Tibial nerve (tissue), 4 donors: ENCODE data around the gene TMCO4.

ENCODE experiments used
- CTCF ChIP-seq, 5 experiments: fragments of 200-600 bp in 3 of 5; fragments of 450-650 bp in 2 of 5; sonication (generic) in 3 of 5; IDR thresholded peaks; one replicate each; pipeline ENCODE4 v1.5.1; 2016 to 2019; ENCODE audit warnings: antibody characterized with exemption in 5 of 5, mild to moderate bottlenecking in 3 of 5, moderate library complexity in 2 of 5
- EP300 ChIP-seq, 2 donors: sonication (generic); formaldehyde crosslinking; IDR thresholded peaks; one replicate each; pipeline ENCODE4 v1.6.1; 2017; ENCODE audit warnings: antibody characterized with exemption in 2 of 2, mild to moderate bottlenecking in 1 of 2
- POLR2A ChIP-seq, 2 donors: fragments of 450-650 bp; IDR thresholded peaks; one replicate each; pipeline ENCODE4 v1.6.1; 2017; ENCODE audit warnings: antibody characterized with exemption in 2 of 2, mild to moderate bottlenecking in 2 of 2, moderate library complexity in 2 of 2

GRCh38 chr1:19703280-19703679, 96.4 kb downstream of the TMCO4 start:
- TF ChIP-seq CTCF (IDR thresholded peaks at IDR 0.05) (no peak), POLR2A (IDR thresholded peaks at IDR 0.05) (no peak), EP300 (IDR thresholded peaks at IDR 0.05) (no peak)
